ENCODE data around the gene NUP210.
"Not testable (repeated sequence)": the region's sequence is repeated elsewhere in the genome, so short reads cannot be mapped to it uniquely, and the experiment has no call there.

The NUP210 gene

GRCh38 chr3:13428678-13429077 lies 8.6 kb upstream of the NUP210 start:
- not testable (repeated sequence) for DNase-seq

GRCh38 chr3:13427662-13428603 lies 7.8 kb upstream of the NUP210 start:
- DNase-seq, result no peak

- DNase-seq, result no peak
Measured at GRCh38 chr3:13426591-13426990, 6.5 kb upstream of the NUP210 start.

GRCh38 chr3:13425689-13426088 lies 5.6 kb upstream of the NUP210 start:
- DNase-seq, result no peak

- no peak for DNase-seq
Measured at GRCh38 chr3:13424865-13425617, 4.9 kb upstream of the NUP210 start.

GRCh38 chr3:13424141-13424844 lies 4.2 kb upstream of the NUP210 start:
- no peak for DNase-seq

- no peak for DNase-seq
Measured at GRCh38 chr3:13420831-13421765, 976 bp upstream of the NUP210 start.

- DNase-seq, result no peak
Measured at GRCh38 chr3:13419505-13420044, 547 bp downstream of the NUP210 start.

- DNase-seq, result no peak
Measured at GRCh38 chr3:13417166-13417947, 2.8 kb downstream of the NUP210 start.

GRCh38 chr3:13415997-13416793 lies 3.9 kb downstream of the NUP210 start:
- no peak for DNase-seq

GRCh38 chr3:13415236-13415986 lies 4.7 kb downstream of the NUP210 start:
- DNase-seq, result no peak

- no peak for DNase-seq
Measured at GRCh38 chr3:13414040-13414729, 5.9 kb downstream of the NUP210 start.

GRCh38 chr3:13411186-13411860 lies 8.8 kb downstream of the NUP210 start:
- no peak for DNase-seq

GRCh38 chr3:13408890-13409289 lies 11.2 kb downstream of the NUP210 start:
- DNase-seq, result no peak

- DNase-seq, result no peak
Measured at GRCh38 chr3:13407926-13408325, 12.2 kb downstream of the NUP210 start.

- DNase-seq, result no peak
Measured at GRCh38 chr3:13407475-13407874, 12.6 kb downstream of the NUP210 start.

- no peak for DNase-seq
Measured at GRCh38 chr3:13406190-13406589, 13.9 kb downstream of the NUP210 start.

- no peak for DNase-seq
Measured at GRCh38 chr3:13405614-13406013, 14.5 kb downstream of the NUP210 start.
